HAP-1 (cell line): ENCODE measurements around the gene TMPRSS4.

Source experiments
- DNase-seq, 2 experiments: peaks; one replicate each; pipeline ENCODE4 v3.0.0-alpha.2; 2016 to 2020; ENCODE audit warnings: low spot score in 2 of 2
- H3K27me3 ChIP-seq: fragments of 250-450 bp; sonication (Bioruptor Pico); 2 replicates; pipeline ENCODE4 v1.5.1; 2020; ENCODE audit warnings: low read depth, mild to moderate bottlenecking, moderate library complexity
- H3K36me3 ChIP-seq: fragments of 250-450 bp; sonication (Bioruptor Pico); replicated peaks from 2 replicates; pipeline ENCODE4 v1.5.1; 2020; ENCODE audit warnings: mild to moderate bottlenecking
- H3K4me1 ChIP-seq: fragments of 250-450 bp; sonication (Bioruptor Pico); 2 replicates; pipeline ENCODE4 v1.5.1; 2020; ENCODE audit warnings: mild to moderate bottlenecking
- H3K4me3 ChIP-seq: fragments of 250-450 bp; sonication (Bioruptor Pico); 2 replicates; pipeline ENCODE4 v1.5.1; 2020; ENCODE audit warnings: mild to moderate bottlenecking, moderate library complexity
- H3K9me3 ChIP-seq: fragments of 250-450 bp; sonication (Bioruptor Pico); 2 replicates; pipeline ENCODE4 v1.5.1; 2020; ENCODE audit warnings: mild to moderate bottlenecking, moderate library complexity
- in situ Hi-C: fragments of 300-500 bp; cut with MboI; formaldehyde crosslinking; loops from 3 replicates; pipeline ENCODE4 v1.14.3; 2020; ENCODE audit warnings: low sequenced_read_pairs, inconsistent platforms, mixed read lengths

TMPRSS4 gene

GRCh38 chr11:118111019-118111743 is 34.3 kb downstream of the TMPRSS4 start:
- no peaks in the 10 kb centered on the region for H3K4me1 ChIP-seq
- DNase-seq: no peak
- no peaks in the 10 kb centered on the region for H3K36me3 ChIP-seq
- in situ Hi-C loops: no loop called here
- H3K27me3 ChIP-seq: no peaks in the 10 kb centered on the region
- H3K4me3 ChIP-seq: no peak overlapping the region
- no peaks in the 10 kb centered on the region for H3K9me3 ChIP-seq

- in situ Hi-C loops: no loop called here
Observed at GRCh38 chr11:118111744-118112035, 34.8 kb downstream of the TMPRSS4 start.

GRCh38 chr11:118112711-118113430 is 36.0 kb downstream of the TMPRSS4 start:
- Histone ChIP-seq H3K36me3 (no peaks in the 10 kb centered on the region), H3K9me3 (no peaks in the 10 kb centered on the region), H3K27me3 (0 out of 2 replicates have a peak, but pooled peaks cover 2% of the 10 kb centered on the region), H3K4me3 (no peak overlapping the region), H3K4me1 (no peaks in the 10 kb centered on the region)
- no peak for DNase-seq
- in situ Hi-C loops: no loop called here

More at GRCh38 chr11:118111744-118112035, 34.8 kb downstream of the TMPRSS4 start:
- no peaks in the 10 kb centered on the region for H3K36me3 ChIP-seq
- H3K27me3 ChIP-seq: no peaks in the 10 kb centered on the region
- H3K4me3 ChIP-seq: no peak overlapping the region
- no peak for DNase-seq
- no peaks in the 10 kb centered on the region for H3K4me1 ChIP-seq
- no peaks in the 10 kb centered on the region for H3K9me3 ChIP-seq

- Histone ChIP-seq H3K4me1 (no peaks in the 10 kb centered on the region), H3K27me3 (peaks cover 2% of the 10 kb centered on the region; the same call in 1 of the 2 replicates), H3K9me3 (no peaks in the 10 kb centered on the region), H3K4me3 (no peak overlapping the region), H3K36me3 (no peaks in the 10 kb centered on the region)
- no peak for DNase-seq
- in situ Hi-C loops: no loop called here
Observed at GRCh38 chr11:118114266-118114665, 37.4 kb downstream of the TMPRSS4 start.

GRCh38 chr11:118115048-118115447 is 38.2 kb downstream of the TMPRSS4 start:
- DNase-seq: no peak

GRCh38 chr11:118117790-118118601 is 41.1 kb downstream of the TMPRSS4 start:
- no peak for DNase-seq
- Histone ChIP-seq H3K4me1 (no peaks in the 10 kb centered on the region), H3K36me3 (no peaks in the 10 kb centered on the region), H3K27me3 (peaks cover 17% of the 10 kb centered on the region), H3K9me3 (0 out of 2 replicates have a peak, but pooled peaks cover 3% of the 10 kb centered on the region), H3K4me3 (no peak overlapping the region)
- in situ Hi-C loops: no loop called here

More at GRCh38 chr11:118115048-118115447, 38.2 kb downstream of the TMPRSS4 start:
- no peaks in the 10 kb centered on the region for H3K9me3 ChIP-seq
- in situ Hi-C loops: no loop called here
- peaks cover 2% of the 10 kb centered on the region; the same call in 1 of the 2 replicates for H3K27me3 ChIP-seq
- H3K36me3 ChIP-seq: no peaks in the 10 kb centered on the region
- no peak overlapping the region for H3K4me3 ChIP-seq
- no peaks in the 10 kb centered on the region for H3K4me1 ChIP-seq

GRCh38 chr11:118120793-118121192 is 43.9 kb downstream of the TMPRSS4 start:
- no peaks in the 10 kb centered on the region for H3K36me3 ChIP-seq
- H3K9me3 ChIP-seq: 0 out of 2 replicates have a peak, but pooled peaks cover 3% of the 10 kb centered on the region
- no peaks in the 10 kb centered on the region for H3K4me1 ChIP-seq
- H3K27me3 ChIP-seq: peaks cover 17% of the 10 kb centered on the region
- no peak overlapping the region for H3K4me3 ChIP-seq
- DNase-seq: no peak
- in situ Hi-C loops: no loop called here

- 0 out of 2 replicates have a peak, but pooled peaks cover 3% of the 10 kb centered on the region for H3K9me3 ChIP-seq
- no peak for DNase-seq
- no peaks in the 10 kb centered on the region for H3K36me3 ChIP-seq
- H3K4me3 ChIP-seq: no peak overlapping the region
- H3K27me3 ChIP-seq: peaks cover 23% of the 10 kb centered on the region
- no peaks in the 10 kb centered on the region for H3K4me1 ChIP-seq
- in situ Hi-C loops: no loop called here
Observed at GRCh38 chr11:118124929-118125535, 48.2 kb downstream of the TMPRSS4 start.

- H3K9me3 ChIP-seq: no peaks in the 10 kb centered on the region
- H3K4me3 ChIP-seq: no peak overlapping the region
- DNase-seq: no peak
- in situ Hi-C loops: no loop called here
- H3K4me1 ChIP-seq: no peaks in the 10 kb centered on the region
- H3K27me3 ChIP-seq: peaks cover 15% of the 10 kb centered on the region; the same call in 1 of the 2 replicates
- H3K36me3 ChIP-seq: no peaks in the 10 kb centered on the region
Observed at GRCh38 chr11:118126082-118126838, 49.4 kb downstream of the TMPRSS4 start.

- no peak for DNase-seq
- H3K27me3 ChIP-seq: peaks cover 8% of the 10 kb centered on the region; the same call in 1 of the 2 replicates
- no peak overlapping the region for H3K4me3 ChIP-seq
- H3K9me3 ChIP-seq: no peaks in the 10 kb centered on the region
- in situ Hi-C loops: no loop called here
- no peaks in the 10 kb centered on the region for H3K36me3 ChIP-seq
- no peaks in the 10 kb centered on the region for H3K4me1 ChIP-seq
Observed at GRCh38 chr11:118128310-118128709, 51.4 kb downstream of the TMPRSS4 start.

GRCh38 chr11:118128721-118129470 is 52.0 kb downstream of the TMPRSS4 start:
- H3K36me3 ChIP-seq: no peaks in the 10 kb centered on the region
- H3K4me3 ChIP-seq: no peak overlapping the region
- in situ Hi-C loops: no loop called here
- no peaks in the 10 kb centered on the region for H3K9me3 ChIP-seq
- peaks cover 8% of the 10 kb centered on the region; the same call in 1 of the 2 replicates for H3K27me3 ChIP-seq
- DNase-seq: no peak
- no peaks in the 10 kb centered on the region for H3K4me1 ChIP-seq

- in situ Hi-C loops: no loop called here
- no peaks in the 10 kb centered on the region for H3K4me1 ChIP-seq
- DNase-seq: no peak
Observed at GRCh38 chr11:118129471-118130172, 52.7 kb downstream of the TMPRSS4 start.

More at GRCh38 chr11:118129471-118130172, 52.7 kb downstream of the TMPRSS4 start:
- no peaks in the 10 kb centered on the region for H3K9me3 ChIP-seq
- H3K27me3 ChIP-seq: peaks cover 8% of the 10 kb centered on the region; the same call in 1 of the 2 replicates
- no peaks in the 10 kb centered on the region for H3K36me3 ChIP-seq
- H3K4me3 ChIP-seq: no peak overlapping the region
